ENCODE measurements around the gene MPP4.

MPP4 gene

GRCh38 chr2:201642086-201642578, 56.3 kb downstream of the MPP4 start:
- peak overlapping the region; percentile 71 for H3K4me3 ChIP-seq (ENCODE audit: low read depth, low read length)
- no peak for DNase-seq (ENCODE audit: low read depth)
- TF ChIP-seq, protein P1, sequence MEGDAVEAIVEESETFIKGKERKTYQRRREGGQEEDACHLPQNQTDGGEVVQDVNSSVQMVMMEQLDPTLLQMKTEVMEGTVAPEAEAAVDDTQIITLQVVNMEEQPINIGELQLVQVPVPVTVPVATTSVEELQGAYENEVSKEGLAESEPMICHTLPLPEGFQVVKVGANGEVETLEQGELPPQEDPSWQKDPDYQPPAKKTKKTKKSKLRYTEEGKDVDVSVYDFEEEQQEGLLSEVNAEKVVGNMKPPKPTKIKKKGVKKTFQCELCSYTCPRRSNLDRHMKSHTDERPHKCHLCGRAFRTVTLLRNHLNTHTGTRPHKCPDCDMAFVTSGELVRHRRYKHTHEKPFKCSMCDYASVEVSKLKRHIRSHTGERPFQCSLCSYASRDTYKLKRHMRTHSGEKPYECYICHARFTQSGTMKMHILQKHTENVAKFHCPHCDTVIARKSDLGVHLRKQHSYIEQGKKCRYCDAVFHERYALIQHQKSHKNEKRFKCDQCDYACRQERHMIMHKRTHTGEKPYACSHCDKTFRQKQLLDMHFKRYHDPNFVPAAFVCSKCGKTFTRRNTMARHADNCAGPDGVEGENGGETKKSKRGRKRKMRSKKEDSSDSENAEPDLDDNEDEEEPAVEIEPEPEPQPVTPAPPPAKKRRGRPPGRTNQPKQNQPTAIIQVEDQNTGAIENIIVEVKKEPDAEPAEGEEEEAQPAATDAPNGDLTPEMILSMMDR (IDR thresholded peaks at IDR 0.05; ENCODE audit: low read depth, low read length, missing control alignments), result no peak

- H3K4me3 ChIP-seq (ENCODE audit: low read depth, low read length), result no peak overlapping the region
- DNase-seq (ENCODE audit: low read depth), result no peak
- TF ChIP-seq, protein P1 (IDR thresholded peaks at IDR 0.05; ENCODE audit: low read depth, low read length, missing control alignments), result no peak
These were observed 59.2 kb downstream of the MPP4 start for GRCh38 chr2:201639205-201639604.

DNA sequence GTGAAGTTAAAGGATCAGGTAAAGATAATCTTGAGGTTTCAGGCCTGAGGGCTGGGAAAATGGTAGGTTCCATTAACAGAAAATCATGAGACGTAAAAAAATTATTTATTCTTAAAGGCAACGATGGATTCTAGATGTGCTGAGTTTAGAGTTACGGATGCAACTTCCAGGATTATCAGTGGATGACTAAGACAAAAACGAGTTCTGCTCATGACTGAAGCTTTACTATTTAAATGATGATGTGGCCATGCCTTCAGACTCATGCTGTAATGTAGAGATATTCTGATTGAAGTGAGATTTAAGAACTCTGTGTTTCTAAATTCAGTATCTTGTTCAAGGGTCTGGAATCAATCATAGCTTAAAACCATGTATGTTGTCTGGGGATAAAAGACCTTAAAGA, 60.1 kb downstream of the MPP4 start:
- no peak for DNase-seq (ENCODE audit: low read depth)
- no peak overlapping the region for H3K4me3 ChIP-seq (ENCODE audit: low read depth, low read length)
- TF ChIP-seq, protein P1 (IDR thresholded peaks at IDR 0.05; ENCODE audit: low read depth, low read length, missing control alignments), result no peak

- no peak overlapping the region for H3K4me3 ChIP-seq (ENCODE audit: low read depth, low read length)
- no peak for DNase-seq (ENCODE audit: low read depth)
- TF ChIP-seq, protein P1 (IDR thresholded peaks at IDR 0.05; ENCODE audit: low read depth, low read length, missing control alignments), result no peak
These were observed 64.7 kb downstream of the MPP4 start for GRCh38 chr2:201633661-201634249.

DNA sequence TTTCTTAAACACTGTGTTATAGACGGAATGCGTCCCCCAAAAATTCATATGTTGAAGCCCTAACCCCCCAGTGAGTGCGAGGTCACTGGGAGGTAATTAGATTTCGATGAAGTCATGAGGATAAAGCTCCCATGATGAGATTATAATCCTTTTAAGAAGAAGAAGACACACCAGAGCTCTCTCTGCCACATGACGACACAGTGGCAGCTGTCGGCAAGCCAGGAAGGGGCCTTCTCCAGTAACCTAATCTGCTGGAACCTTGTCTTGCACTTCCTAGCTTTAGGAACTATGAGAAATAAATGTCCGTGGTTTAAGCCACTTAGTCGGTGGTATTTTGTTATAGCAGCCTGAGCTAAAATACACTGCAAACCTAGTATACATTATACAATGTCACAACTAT, 67.4 kb downstream of the MPP4 start:
- DNase-seq (ENCODE audit: low read depth), result no peak
- H3K4me3 ChIP-seq (ENCODE audit: low read depth, low read length), result no peak overlapping the region
- TF ChIP-seq, protein P1 (IDR thresholded peaks at IDR 0.05; ENCODE audit: low read depth, low read length, missing control alignments), result no peak

GRCh38 chr2:201630577-201630976, 67.9 kb downstream of the MPP4 start:
- H3K4me3 ChIP-seq (ENCODE audit: low read depth, low read length), result no peak overlapping the region
- no peak for DNase-seq (ENCODE audit: low read depth)
- TF ChIP-seq, protein P1 (IDR thresholded peaks at IDR 0.05; ENCODE audit: low read depth, low read length, missing control alignments), result no peak

DNA sequence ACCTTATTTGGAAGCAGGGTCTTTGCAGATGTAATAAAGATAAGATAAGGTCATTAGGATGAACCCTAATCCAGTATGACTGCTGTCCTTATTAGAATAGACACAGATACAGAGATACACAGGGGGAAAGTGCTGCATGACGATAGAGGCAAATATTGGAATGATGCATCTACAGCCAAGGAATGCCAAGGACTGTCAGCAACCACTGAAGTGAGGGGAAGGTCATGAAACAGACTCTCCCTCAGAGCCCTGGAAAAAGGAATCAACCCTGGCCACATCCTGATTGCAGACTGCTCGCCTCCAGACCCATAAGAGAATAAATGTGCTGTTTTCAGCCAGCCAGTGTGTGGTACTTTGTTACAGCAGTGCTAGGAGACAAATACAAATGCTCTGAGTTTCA, 69.9 kb downstream of the MPP4 start:
- H3K4me3 ChIP-seq (ENCODE audit: low read depth, low read length), result no peak overlapping the region
- DNase-seq (ENCODE audit: low read depth), result no peak
- TF ChIP-seq, protein P1 (IDR thresholded peaks at IDR 0.05; ENCODE audit: low read depth, low read length, missing control alignments), result no peak

All from GM12864 (cell line).